Activated T-cell treated with anti-CD3 and anti-CD28 coated beads, Interleukin-2, amount 50 U/mL, for 24 hours (primary cell): Measurements from ENCODE around the gene DCDC2C.

Experiments
- DNase-seq: peaks from one replicate; pipeline ENCODE4 v3.0.0-alpha.2; 2020
- H3K27ac Mint-ChIP-seq: 2 replicates; pipeline ENCODE4 v1.8.0; 2020; ENCODE audit warnings: mild to moderate bottlenecking, mixed read lengths
- H3K27me3 Mint-ChIP-seq: 2 replicates; pipeline ENCODE4 v1.8.0; 2020; ENCODE audit warnings: mixed read lengths
- H3K36me3 Mint-ChIP-seq: 2 replicates; pipeline ENCODE4 v1.8.0; 2020; ENCODE audit warnings: low read depth, mixed read lengths
- H3K4me1 Mint-ChIP-seq: 2 replicates; pipeline ENCODE4 v1.8.0; 2020; ENCODE audit warnings: low read depth, mixed read lengths
- H3K4me3 Mint-ChIP-seq: 2 replicates; pipeline ENCODE4 v1.8.0; 2020; ENCODE audit warnings: mild to moderate bottlenecking, moderate library complexity, mixed read lengths
- H3K9me3 Mint-ChIP-seq: 2 replicates; pipeline ENCODE4 v1.8.0; 2020; ENCODE audit warnings: mixed read lengths

The DCDC2C gene

GRCh38 chr2:3738454-3738853 is 35.1 kb downstream of the DCDC2C start:
- no peaks in the 10 kb centered on the region for H3K36me3 Mint-ChIP-seq
- H3K27ac Mint-ChIP-seq = no peak overlapping the region
- no peaks in the 10 kb centered on the region for H3K9me3 Mint-ChIP-seq
- peaks cover 11% of the 10 kb centered on the region for H3K27me3 Mint-ChIP-seq
- no peak overlapping the region for H3K4me3 Mint-ChIP-seq
- no peaks in the 10 kb centered on the region for H3K4me1 Mint-ChIP-seq
- DNase-seq = no peak

GRCh38 chr2:3739313-3739712 is 35.9 kb downstream of the DCDC2C start:
- Mint-ChIP-seq H3K27me3 (peaks cover 11% of the 10 kb centered on the region), H3K4me3 (no peak overlapping the region), H3K9me3 (no peaks in the 10 kb centered on the region), H3K4me1 (no peaks in the 10 kb centered on the region), H3K27ac (no peak overlapping the region), H3K36me3 (no peaks in the 10 kb centered on the region)
- no peak for DNase-seq

DNA sequence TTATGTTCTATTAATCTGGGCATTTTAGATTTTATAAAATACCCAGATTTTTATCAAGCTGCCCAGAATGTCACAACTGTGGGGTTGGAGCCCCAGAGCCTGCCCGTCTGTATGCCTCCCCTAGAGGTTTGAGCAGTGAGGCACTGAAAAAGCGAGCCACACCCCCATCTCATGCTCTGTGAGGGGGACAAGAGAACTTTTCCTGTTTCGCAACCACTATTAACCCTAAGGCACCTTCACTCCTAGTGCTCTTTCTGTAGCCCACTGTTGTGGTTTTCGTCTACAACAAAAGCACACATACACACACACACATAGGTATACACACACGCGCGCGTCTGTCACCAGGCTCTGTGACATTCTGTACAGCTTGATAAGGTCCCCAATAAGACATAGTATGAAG is 38.0 kb downstream of the DCDC2C start:
- H3K4me3 Mint-ChIP-seq = no peak overlapping the region
- DNase-seq = no peak
- peaks cover 3% of the 10 kb centered on the region for H3K27me3 Mint-ChIP-seq
- no peaks in the 10 kb centered on the region for H3K4me1 Mint-ChIP-seq
- H3K27ac Mint-ChIP-seq = no peak overlapping the region
- no peaks in the 10 kb centered on the region for H3K9me3 Mint-ChIP-seq
- no peaks in the 10 kb centered on the region for H3K36me3 Mint-ChIP-seq

DNA sequence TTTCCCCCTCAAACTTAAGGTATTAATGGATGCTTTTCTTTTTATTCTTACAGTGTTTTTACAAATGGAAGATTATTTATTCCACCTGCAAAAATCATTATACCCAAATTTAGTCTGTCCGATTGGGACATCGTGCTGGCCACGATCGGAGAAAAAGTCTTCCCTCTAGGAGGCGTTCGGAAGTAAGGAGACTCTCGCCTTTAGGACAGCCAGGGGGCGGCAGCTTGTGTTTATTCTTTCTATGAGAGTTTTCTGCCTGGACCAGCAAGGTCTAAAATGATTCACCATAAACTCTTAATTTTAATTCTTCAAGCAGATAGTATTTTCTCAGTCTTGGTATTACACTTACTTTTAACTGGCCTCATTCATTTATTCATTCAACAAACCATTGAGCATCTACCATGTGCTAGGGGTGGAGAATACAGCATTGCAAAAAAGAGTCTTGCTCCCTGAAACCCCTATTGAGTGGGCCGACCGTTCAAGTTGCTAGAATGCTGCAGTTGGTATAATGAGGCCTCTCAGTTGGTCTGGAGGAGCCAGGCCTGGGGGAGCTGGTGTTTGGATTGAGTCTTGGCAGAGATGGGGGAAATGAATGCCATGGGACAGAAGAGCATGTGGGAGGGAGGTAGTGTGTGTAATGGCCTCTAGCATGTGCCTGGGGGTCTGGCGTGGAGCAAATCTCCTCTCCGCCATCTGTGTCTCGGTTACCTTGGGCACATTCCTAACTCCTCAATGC is 38.7 kb downstream of the DCDC2C start:
- H3K4me3 Mint-ChIP-seq = no peak overlapping the region
- DNase-seq = no peak
- H3K9me3 Mint-ChIP-seq = no peaks in the 10 kb centered on the region
- H3K4me1 Mint-ChIP-seq = no peaks in the 10 kb centered on the region
- no peak overlapping the region for H3K27ac Mint-ChIP-seq
- H3K27me3 Mint-ChIP-seq = peaks cover 3% of the 10 kb centered on the region
- no peaks in the 10 kb centered on the region for H3K36me3 Mint-ChIP-seq

DNA sequence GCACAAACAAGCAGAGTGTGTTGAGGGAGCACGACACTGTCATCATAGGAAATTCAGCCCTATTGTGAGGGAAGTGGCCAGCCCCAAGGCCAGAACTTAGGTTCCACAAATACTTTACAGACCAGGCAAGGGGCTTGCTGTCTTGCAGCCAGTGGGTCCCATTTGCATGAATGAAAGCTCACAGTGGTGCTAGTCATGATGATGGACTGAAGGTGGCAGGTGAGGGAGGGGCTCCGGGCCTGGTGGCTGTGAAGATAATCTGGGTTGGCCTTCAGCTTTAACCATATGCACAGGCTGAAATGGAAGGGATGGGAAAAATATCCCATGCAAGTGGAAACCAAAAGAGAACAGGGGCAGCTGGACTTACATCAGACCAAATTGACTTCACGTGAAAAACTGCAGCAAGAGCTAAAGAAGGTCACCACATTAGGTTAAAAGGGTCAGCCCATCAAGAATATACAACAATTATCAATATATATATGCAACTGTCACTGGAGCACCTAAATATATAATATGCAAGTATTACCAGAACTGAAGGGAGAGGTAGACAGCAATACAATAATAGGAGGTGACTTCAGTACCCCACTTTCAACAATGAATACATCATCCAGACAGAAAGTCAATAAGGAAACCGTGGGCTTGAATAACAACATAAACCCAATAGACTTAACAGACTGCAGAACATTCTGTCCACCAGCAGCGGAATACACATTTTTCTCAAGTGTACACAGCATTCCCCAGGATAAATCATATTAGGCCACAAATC is 39.6 kb downstream of the DCDC2C start:
- Mint-ChIP-seq H3K4me1 (no peaks in the 10 kb centered on the region), H3K27me3 (peaks cover 3% of the 10 kb centered on the region), H3K9me3 (no peaks in the 10 kb centered on the region), H3K36me3 (no peaks in the 10 kb centered on the region), H3K27ac (no peak overlapping the region), H3K4me3 (no peak overlapping the region)
- no peak for DNase-seq

GRCh38 chr2:3743951-3744555 is 40.7 kb downstream of the DCDC2C start:
- Mint-ChIP-seq H3K36me3 (no peaks in the 10 kb centered on the region), H3K9me3 (no peaks in the 10 kb centered on the region)

GRCh38 chr2:3745920-3746319 is 42.5 kb downstream of the DCDC2C start:
- no peak for DNase-seq
- H3K36me3 Mint-ChIP-seq = no peaks in the 10 kb centered on the region
- no peaks in the 10 kb centered on the region for H3K9me3 Mint-ChIP-seq
- no peaks in the 10 kb centered on the region for H3K4me1 Mint-ChIP-seq
- H3K27me3 Mint-ChIP-seq = no peaks in the 10 kb centered on the region
- no peak overlapping the region for H3K4me3 Mint-ChIP-seq
- no peak overlapping the region for H3K27ac Mint-ChIP-seq

More at GRCh38 chr2:3743951-3744555, 40.7 kb downstream of the DCDC2C start:
- Mint-ChIP-seq H3K27me3 (peaks cover 3% of the 10 kb centered on the region), H3K4me1 (no peaks in the 10 kb centered on the region), H3K27ac (no peak overlapping the region), H3K4me3 (no peak overlapping the region)
- no peak for DNase-seq

- H3K4me3 Mint-ChIP-seq = no peak overlapping the region
- no peaks in the 10 kb centered on the region for H3K36me3 Mint-ChIP-seq
- H3K27me3 Mint-ChIP-seq = no peaks in the 10 kb centered on the region
- H3K9me3 Mint-ChIP-seq = no peaks in the 10 kb centered on the region
- H3K4me1 Mint-ChIP-seq = no peaks in the 10 kb centered on the region
- no peak for DNase-seq
- H3K27ac Mint-ChIP-seq = no peak overlapping the region
These were observed 43.8 kb downstream of the DCDC2C start for GRCh38 chr2:3747032-3747654.

DNA sequence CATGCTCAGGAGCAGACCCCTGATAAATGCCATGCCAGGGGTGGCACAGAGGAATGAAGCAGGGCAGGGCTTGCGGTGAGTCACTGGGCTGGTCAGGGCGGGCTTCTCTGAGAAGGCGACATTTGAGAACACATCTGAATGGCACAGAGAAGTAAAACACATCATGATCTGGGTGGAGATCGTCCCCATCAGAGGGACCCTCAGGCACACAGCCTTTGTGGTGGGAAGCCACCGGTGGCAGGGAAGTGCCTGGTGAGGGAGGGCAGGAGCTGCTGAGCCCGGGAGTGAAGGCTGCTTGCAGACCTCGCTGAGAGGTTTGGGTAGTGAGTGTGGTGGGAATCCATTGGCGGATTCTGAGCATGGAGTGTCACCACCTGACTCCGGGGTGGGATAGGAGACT is 44.5 kb downstream of the DCDC2C start:
- Mint-ChIP-seq H3K4me3 (no peak overlapping the region), H3K27ac (no peak overlapping the region), H3K4me1 (no peaks in the 10 kb centered on the region), H3K9me3 (no peaks in the 10 kb centered on the region), H3K36me3 (no peaks in the 10 kb centered on the region), H3K27me3 (no peaks in the 10 kb centered on the region)
- no peak for DNase-seq

DNA sequence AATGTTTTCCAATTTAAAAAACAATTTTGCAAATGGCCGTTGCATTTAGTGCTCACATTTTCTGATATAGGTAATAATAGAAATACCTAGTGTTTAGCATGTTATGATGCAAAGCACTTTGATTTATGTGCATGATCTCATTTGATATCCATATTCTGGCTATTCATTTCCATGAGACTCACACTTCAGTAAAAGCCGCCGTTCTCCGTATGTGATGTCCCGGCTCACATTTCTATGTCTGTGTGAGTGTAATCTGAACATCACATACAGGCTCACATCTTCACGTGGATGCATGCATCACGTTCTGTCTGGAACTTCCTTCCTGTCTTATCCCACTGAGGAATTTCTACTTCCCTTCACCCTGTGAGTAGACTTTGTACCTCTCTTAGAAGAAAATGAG is 45.8 kb downstream of the DCDC2C start:
- no peak overlapping the region for H3K27ac Mint-ChIP-seq
- H3K4me1 Mint-ChIP-seq = no peaks in the 10 kb centered on the region

GRCh38 chr2:3751251-3751650 is 47.9 kb downstream of the DCDC2C start:
- no peak overlapping the region for H3K4me3 Mint-ChIP-seq
- H3K9me3 Mint-ChIP-seq = no peaks in the 10 kb centered on the region
- H3K36me3 Mint-ChIP-seq = no peaks in the 10 kb centered on the region
- DNase-seq = no peak
- H3K27ac Mint-ChIP-seq = no peak overlapping the region
- no peaks in the 10 kb centered on the region for H3K27me3 Mint-ChIP-seq
- no peaks in the 10 kb centered on the region for H3K4me1 Mint-ChIP-seq

More for the DNA sequence above, 45.8 kb downstream of the DCDC2C start:
- Mint-ChIP-seq H3K36me3 (no peaks in the 10 kb centered on the region), H3K4me3 (no peak overlapping the region), H3K27me3 (no peaks in the 10 kb centered on the region), H3K9me3 (no peaks in the 10 kb centered on the region)
- DNase-seq = no peak

GRCh38 chr2:3751806-3752205 is 48.4 kb downstream of the DCDC2C start:
- Mint-ChIP-seq H3K4me1 (no peaks in the 10 kb centered on the region), H3K27ac (no peak overlapping the region), H3K36me3 (no peaks in the 10 kb centered on the region), H3K27me3 (no peaks in the 10 kb centered on the region), H3K4me3 (no peak overlapping the region), H3K9me3 (no peaks in the 10 kb centered on the region)
- DNase-seq = no peak

- Mint-ChIP-seq H3K36me3 (no peaks in the 10 kb centered on the region), H3K27ac (no peak overlapping the region), H3K9me3 (no peaks in the 10 kb centered on the region), H3K4me3 (no peak overlapping the region), H3K27me3 (no peaks in the 10 kb centered on the region), H3K4me1 (no peaks in the 10 kb centered on the region)
- no peak for DNase-seq
These were observed 49.0 kb downstream of the DCDC2C start for GRCh38 chr2:3752376-3752775.

DNA sequence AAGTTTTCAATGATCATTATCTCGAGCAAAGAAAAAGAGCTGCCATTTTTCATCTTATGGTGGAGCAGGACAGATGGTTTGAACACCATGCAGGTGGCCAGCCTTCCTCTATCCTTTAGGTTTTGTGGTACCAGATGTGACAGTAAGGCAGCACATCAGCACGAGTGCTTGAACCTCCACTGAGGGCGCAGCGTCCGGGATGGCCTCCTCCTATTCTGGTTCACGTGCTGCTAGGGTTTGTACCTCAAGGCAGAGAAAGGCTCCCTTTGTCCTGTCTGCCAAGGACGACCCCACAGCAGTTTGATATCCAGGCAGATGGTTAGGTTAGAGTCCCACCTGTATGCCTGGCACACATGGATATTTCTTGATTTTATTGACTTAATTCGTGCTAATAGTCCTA is 50.2 kb downstream of the DCDC2C start:
- H3K9me3 Mint-ChIP-seq = no peaks in the 10 kb centered on the region
- H3K27ac Mint-ChIP-seq = no peak overlapping the region
- no peaks in the 10 kb centered on the region for H3K4me1 Mint-ChIP-seq
- H3K27me3 Mint-ChIP-seq = peaks cover 5% of the 10 kb centered on the region
- DNase-seq = no peak
- no peak overlapping the region for H3K4me3 Mint-ChIP-seq
- H3K36me3 Mint-ChIP-seq = no peaks in the 10 kb centered on the region

DNA sequence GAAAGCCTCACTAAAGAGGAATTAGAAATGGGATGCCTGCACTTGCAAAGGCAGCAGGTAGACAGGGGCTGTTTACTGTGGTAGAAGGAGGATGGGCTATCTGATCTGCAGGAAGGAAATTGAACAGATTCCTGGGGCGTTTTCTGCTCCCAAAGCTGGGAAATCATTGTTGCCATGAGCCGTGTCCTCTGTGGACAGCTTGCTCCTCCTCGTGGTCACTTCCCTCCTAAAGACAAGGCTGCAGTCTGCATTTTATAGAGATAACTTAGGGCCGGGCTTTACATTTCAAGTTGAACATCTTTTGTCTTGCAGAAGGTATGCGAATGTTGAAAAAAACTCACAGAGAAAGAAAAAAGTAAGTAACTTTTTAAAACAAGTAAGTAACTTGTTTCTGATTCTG is 50.9 kb downstream of the DCDC2C start:
- Mint-ChIP-seq H3K9me3 (no peaks in the 10 kb centered on the region), H3K4me3 (no peak overlapping the region), H3K27ac (no peak overlapping the region)

More for the DNA sequence above, 50.9 kb downstream of the DCDC2C start:
- no peaks in the 10 kb centered on the region for H3K4me1 Mint-ChIP-seq
- H3K36me3 Mint-ChIP-seq = no peaks in the 10 kb centered on the region
- DNase-seq = no peak
- peaks cover 7% of the 10 kb centered on the region for H3K27me3 Mint-ChIP-seq
